Colon (tissue), 2 donors: Measurements from ENCODE around the gene FOXM1.
"Not testable (repeated sequence)": the region's sequence is repeated elsewhere in the genome, so short reads cannot be mapped to it uniquely, and the experiment has no call there.

ENCODE experiments used
- FAIRE-seq: peaks from 2 replicates; lab custom pipeline; 2012; peaks lifted over from hg19 to GRCh38; lab: Jason Lieb, UNC
- donor health status: control.
- donor health status: control.

The FOXM1 gene

DNA sequence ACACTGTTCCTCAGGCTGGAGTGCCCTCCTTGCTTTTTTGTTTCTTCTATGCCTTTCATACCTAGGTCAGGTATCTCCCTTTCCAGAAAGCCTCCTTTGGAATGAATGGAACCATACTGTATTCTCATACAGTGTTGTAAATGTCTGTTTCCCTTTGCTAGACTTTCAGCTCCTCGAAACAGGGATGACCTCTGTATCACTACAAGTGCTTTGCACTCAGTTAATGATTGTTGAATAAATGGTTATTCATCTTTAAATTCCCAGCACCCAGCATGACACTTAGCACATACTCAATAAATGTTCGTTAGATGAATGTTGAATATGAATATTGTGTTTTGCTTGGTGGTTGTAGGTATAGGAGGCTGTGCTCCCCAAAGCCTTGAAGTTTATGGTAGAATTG lies 7.8 kb upstream of the FOXM1 start:
- no peak for FAIRE-seq

DNA sequence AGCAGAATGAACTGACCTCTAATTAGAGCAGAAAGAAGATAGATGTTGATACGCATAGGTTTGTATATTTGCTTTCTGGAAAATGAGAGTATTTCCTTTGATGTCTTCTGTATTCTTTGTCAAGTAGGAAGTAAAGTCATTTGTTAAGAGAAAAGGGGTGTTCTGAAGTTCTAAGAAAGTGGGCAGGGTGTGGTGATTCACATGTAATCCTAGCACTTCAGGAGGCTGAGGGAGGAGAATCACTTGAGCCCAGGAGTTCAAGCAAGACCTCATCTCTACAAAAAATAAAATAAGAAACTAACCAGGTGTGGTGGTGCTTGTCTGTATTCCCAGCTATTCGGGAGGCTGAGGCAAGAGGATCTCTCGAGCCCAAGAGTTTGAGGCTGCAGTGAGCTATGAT lies 2.9 kb upstream of the FOXM1 start:
- no peak for FAIRE-seq

DNA sequence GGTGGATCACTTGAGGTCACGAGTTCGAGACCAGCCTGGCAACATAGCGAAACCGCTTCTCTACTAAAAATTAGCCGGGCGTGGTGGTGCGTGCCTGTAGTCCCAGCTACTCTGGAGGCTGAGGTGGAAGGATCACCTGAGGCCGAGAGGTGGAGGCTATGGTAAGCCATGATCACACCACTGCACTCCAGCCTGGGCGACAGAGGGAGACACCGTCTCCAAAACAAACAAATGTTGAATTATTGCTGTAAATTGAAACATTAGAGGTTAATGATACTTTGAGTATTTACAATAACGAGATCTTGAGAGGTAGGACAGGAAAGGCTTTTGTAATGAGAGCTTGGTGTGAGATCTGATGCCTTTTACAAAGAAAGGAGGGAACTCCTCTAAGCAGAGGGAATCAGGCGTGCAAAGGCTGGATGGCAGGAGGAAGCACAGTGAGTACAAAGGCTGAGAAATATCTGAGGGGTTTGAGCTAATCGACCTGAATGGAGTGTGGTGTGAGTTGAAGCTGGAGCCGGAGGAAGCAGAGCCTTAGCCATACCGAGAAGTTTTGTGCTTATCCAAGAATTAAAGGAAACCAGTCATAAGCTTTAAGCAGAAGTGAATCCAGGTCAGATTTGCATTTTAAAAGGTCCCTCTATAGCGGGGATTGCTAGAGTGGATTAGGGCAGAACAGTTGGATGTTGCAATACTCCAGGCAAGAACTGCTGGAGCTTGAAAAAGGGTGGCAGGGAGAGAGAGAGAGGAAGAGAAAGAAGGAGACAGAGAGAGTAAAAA lies 1.2 kb upstream of the FOXM1 start:
- FAIRE-seq, result no peak

DNA sequence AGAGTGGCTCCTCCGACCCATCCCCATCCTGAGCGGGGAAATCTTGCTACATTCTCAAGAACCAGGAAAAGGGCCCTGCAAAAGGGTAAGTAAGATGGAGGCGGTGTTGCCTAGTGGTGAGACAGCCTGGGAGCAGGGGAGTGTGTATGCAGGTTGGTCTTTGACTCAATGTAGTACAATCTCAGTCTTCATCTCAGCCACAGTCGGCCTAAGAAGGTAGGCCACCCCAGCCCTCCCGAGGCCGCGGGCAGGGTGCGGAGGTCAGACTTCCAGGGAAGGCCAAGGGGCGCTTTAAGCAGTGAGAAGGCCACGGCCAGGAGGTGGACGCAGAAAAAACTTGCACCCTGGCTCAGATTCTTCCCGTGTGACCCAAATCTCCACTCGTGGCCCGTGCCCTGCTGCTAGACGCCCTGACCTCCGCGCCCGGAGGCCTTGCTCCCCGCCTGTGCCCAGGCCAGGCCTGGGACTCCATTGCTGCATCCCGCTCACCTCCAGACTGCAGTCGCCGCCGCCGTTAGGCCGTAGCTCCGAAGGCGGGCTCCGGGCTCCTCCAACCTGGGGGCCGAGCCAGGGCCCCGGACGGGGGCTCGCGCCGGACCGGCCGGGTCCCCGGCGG lies 435 bp downstream of the FOXM1 start:
- no peak for FAIRE-seq

DNA sequence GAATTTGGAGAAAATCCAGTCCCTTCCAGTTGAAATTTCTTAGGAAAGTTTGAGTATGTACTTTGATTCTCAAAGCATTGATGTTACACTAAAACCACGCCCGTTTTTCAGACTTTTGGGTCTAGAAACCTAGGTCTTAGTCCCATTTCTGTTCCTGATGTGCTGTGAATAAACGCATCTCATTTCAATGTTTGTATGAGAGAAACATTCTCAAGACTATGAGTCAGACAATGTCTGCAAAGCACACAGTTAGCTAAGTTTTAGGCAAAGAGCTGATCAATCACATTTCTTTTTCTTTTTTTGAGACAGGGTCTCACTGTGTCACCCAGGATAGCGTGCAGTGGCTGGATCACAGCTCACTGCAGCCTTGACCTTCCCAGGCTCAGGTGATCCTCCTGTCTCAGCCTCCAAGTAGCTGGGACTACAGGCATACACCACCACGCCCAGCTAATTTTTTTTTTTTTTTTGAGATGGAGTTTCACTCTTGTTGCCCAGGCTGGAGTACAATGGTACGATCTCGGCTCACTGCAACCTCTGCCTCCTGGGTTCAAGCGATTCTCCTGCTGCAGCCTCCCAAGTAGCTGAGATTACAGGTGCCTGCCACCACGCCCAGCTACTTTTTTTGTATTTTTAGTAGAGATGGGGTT lies 7.9 kb downstream of the FOXM1 start:
- FAIRE-seq, result not testable (repeated sequence)

DNA sequence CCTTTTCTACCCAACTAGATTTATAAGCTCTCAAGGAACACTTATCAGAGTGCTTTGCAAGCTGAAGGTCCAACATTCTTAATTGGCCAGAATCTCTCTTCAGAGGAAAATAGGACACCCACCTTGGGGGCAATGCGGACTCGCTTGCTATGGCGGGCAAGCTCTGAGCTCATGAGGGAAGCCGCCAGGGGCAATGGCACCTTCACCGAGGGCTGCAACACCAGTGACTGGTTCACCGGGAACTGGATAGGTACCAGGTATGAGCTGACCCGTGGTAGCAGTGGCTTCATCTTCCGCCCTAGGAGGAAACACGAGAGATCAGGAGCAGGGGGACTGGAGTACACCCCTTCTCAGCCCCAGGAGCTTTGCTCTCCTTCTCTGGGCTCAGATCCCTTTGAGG lies 12.8 kb downstream of the FOXM1 start:
- no peak for FAIRE-seq

DNA sequence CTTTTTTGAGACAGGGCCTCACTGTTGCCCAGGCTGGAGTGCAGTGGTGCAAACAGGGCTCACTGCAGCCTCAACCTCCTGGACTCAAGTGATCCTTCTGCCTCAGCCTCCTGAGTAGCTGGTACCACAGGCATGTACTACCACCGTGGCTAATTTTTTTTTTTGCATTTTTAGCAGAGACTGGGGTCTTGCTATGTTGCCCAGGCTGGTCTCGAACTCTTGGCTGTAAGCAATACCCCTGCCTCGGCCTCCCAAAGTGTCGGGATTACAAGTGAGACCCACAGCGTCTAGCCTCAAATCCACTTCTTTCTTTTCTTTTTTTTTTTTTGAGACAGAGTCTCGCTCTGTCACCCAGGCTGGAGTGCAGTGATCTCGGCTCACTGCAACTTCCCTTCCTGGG lies 13.6 kb downstream of the FOXM1 start:
- FAIRE-seq, result not testable (repeated sequence)

DNA sequence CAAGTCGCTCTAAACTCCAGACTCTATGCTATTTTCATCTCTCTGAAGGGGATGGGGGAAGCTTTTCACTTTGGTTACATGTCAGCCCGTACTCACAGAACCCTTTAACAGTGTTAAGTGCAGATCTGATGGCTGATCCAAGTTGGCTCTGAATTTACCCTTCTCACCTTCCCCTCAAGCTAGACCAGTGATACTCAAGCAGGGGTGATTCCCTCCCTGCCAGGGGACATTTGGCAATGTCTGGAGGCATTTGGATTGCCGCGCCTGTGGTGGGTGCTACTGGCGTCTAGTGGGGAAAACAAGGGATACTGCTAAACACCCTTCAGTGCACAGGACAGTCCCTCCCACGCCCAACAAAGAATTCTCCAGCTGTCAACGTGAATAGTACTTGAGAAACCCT lies 14.1 kb downstream of the FOXM1 start:
- FAIRE-seq, result no peak

DNA sequence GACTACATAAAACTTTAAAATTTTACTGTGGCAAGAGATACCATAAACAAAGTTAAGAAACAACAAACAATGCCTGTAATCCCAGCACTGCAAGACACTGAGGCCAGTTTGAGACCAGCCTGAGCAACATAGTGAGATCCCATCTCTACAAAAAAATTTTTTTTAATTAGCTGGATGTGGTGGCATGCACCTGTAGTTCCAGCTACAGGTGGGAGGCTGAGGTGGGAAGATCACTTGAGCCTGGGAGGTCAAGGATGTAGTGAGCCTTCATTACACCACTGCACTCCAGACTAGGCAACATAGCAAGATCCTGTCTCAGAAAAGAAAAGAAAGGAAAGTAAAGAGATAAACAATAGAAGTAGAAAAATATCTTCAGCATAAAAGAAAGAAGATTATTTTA lies 16.8 kb downstream of the FOXM1 start:
- FAIRE-seq, result no peak

DNA sequence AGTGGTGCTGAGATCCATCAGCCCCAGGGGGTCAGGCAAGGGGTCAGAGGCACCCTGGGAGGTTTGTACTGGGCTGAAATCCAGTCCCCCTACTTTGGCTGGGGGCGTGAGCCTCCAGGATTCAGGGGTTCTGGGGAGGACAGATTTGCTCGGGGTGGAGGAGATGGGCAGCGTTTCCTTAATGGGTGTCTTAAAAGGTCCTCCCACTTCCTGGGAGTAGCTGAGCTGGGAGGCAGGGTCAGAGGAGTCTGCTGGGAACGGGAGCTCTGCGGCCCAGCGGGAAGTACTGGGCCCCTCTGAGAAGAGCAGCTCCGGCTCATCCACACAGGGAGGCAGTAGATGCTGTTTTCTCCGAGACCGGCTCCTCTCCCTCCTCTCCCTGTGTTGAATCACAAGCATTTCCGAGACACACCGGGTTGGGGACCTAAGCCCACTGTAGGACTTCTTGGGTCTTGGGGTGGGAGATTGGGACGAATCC lies 18.0 kb downstream of the FOXM1 start:
- FAIRE-seq, result no peak

DNA sequence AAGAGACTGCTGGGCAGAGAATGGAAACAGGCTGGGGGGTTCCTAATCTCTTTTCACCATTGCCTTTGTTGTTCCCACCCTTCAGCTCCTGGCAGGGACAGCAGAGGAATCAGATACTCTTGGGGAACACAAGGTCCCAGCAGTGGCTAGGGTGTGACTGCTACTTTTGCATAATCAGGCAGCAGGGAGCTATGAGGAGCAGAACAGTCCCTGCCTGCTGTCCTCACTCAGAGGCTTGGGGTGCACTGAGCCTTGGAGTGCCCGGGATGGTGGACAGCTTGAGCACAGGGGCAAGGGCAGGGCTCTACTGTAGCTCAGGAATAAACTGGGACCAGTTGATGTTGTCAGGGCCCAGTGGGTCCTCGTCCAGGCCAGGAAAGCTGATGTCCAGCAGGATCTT lies 18.6 kb downstream of the FOXM1 start:
- FAIRE-seq, result no peak

DNA sequence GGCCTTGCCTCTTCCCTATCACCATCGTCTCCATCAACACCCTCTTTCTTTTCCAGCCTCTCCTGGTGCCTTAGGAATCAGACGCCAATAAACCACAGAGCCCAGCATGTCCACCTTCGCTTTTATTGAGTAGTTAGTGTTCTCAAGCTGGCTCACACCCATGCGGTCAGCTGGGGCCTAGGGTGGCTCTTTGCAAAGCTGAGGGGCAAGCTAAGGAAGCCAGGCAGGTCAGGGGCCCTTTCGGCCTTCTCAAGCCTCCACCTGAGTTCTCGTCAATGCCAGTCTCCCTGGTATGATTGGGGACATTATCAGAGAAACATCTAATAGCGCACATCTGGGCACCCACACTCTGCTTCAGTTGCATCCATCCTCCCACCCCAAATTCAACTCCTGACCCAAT lies 19.4 kb downstream of the FOXM1 start:
- no peak for FAIRE-seq

DNA sequence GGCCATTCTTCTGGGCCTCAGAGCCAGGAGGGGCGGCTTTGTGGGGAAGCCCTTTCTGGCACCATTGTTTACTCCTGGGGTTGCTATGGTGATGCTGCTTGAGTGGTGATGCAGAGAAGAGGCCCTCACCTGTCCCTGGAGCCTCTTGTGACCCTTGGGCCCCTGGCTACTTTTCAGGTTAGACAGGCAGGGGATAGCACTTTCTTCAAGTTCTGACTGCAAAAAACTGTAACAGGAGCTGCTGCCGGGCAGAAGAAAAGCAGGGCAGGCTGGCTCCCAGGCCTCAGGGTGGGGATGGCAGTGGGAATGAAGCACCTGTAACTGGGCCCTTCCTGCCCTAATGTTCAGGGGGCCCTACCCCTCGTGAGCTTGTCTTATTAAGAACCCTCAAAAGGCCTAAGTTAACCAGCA lies 19.9 kb downstream of the FOXM1 start, which contains the start of gene TEX52:
Gene TEX52, minus strand, starts transcription at position 19 of the 411 bp plus-strand sequence. Its CDS starts 13 bp downstream, at position 6.
- no peak for FAIRE-seq

DNA sequence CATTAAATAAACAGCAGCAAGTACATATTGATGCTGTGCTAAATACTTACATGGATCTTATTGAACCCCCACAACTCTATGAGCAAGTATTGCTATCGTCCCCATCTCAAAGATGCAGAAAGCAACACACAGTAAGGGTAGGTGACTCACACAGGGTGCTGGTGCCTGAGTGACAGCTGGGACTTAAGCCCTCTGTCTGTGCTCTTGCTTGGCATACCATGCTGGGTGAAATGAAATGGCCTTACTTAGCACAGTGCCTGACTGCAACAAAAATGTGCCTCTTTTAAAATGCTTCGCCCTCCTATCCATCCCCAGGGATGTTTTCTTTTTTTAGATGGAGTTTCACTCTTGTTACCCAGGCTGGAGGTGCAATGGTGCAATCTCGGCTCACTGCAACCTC lies 20.9 kb downstream of the FOXM1 start:
- FAIRE-seq, result no peak

DNA sequence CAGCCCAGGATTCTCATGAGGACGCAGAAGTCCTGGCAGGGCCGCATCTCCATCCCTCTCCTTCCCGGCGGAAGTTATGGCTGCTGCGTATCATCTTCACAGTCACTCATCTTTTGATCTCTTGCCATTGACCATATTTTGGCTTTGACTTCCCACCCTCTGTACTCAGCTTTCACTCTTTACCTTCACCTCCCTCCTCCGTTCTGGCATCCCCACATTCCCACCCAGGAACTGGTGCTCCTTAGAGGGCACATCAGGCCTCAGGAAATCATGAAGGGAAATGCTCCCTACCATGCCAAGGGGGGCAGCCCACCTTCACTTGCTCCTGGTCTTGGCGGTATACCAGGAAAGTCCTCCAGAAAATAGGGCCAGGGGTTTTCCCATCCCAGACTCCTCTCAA lies 21.4 kb downstream of the FOXM1 start:
- FAIRE-seq, result no peak

DNA sequence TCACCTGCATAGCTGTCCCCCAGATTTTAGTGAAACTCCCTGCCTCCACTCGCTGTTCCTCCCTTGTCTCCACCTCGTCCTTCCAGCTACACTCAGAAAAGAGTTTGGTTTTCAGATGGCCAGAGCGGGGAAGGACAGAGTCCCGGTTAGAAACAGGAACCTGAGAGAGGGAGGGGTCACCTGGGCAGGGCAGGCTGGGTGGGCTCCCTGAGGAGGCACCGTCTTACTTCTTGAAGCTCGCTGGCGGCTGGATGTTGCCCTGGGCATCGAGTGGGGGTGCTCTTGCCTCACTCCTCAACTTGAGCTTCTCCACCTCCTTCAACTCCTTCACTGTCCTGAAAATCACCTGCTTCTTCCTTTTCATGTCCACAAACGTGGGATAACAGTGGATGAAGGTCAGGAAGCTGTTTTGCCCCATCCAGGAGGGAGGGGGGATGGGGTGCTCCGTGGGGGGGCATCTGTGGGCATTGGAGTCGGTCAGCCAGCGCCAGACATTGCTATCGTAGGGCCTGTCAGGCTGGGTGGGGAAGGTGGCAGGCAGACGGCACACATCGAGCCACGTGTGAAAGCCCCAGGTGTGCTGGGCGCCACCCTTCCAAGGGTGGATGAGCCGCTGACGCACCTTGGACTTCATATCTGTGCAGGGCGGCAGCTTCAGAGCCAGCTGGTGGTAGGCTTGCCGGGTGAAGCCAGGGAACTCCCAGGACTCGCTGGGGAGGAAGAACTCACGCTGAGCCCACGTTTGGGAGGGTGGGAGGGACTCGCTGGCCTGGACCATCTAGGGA lies 22.1 kb downstream of the FOXM1 start:
- FAIRE-seq, result no peak

DNA sequence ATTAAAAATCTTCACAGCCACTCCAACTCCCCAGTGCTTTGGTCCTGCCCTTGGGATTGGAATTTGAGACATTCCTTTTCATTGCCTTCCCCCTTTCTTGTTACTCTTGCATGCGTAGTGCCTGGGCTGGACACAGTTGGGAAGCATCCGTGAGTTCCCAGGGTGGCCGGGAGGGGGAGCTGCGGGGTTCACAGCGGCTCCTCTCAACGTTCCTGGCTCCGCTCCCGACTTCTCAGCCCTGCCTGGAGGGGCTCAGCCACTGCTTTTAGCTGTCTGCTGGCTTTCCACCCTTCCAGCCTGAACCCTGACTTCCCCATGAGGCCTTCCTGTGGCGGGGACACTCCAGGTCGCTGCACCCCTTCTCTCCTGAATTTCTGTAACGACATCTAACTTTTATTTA lies 23.3 kb downstream of the FOXM1 start:
- FAIRE-seq, result no peak

DNA sequence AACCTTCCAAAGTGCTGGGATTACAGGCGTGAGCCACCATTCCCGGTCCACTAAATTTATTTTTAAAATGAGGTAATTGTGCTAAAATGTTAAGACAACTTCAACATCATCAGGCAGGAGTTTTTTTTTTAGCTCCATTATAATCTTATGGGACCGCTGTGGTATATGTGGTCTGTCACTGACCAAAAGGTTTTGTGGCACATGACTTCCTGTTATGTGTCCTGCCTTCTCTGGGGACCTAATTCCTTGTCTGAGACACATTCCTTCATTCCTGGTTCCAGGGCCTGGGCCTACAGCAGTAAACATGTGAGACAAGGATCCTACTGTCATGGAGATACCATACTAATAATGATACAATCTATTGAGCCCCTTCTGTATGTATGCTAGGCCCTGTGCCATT lies 25.0 kb downstream of the FOXM1 start:
- FAIRE-seq, result no peak

DNA sequence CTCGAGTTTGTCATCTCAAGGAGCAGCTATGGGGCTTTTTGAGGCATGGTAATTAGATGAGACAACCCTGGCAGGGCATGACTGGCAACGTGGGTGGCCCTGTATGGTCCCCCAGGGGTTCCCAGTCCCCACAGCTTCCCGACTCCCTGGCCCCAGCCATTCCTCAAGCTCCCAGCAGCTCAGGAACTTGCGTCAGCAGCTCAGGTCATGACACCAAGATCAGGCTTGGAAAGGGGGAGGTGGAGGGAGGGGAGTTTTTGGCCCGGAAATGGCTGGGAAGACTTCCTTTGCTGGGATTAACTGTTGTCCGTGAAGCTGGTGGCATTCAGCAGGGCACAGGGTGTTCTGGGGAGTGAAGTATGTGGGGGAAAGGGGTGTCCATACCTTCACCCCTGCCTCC lies 31.7 kb downstream of the FOXM1 start:
- no peak for FAIRE-seq

DNA sequence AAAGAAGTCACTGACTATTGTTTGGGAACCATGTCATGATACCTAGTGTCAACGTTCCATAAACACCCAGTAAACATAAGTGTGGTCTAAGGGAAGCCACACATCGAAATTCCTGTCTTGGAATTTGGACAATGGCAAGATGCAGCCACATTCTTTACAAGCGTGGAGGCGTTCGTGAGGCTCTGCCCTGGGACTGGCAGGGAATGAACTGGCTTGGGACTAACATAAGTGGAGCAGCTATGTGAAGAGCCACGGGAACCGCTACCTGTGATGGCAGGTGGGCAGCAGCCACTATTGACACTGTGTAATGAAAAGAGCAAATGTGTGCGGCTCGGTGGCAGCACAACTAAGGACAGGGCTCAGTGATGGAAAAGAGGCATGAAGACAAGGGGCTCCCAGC lies 32.2 kb downstream of the FOXM1 start:
- no peak for FAIRE-seq

DNA sequence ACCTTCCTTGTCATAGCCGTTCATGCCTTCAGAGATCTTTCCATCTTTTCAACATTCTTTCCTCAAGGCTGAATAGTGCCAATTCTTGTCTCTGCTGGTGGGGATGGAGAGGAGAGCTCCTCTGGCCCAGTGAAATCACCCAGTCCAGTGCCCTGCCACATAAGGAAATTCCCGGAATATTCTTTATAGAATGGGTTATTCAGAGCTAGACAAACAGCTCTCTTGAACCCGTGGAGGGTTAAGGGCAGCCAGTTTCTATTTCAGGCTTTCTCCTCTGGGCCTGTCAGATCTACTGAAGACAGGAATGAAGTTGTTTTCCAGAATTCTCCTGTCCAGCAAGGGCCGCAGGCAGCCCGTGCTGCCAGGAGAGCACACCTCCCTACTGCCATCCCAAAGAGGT lies 34.0 kb downstream of the FOXM1 start:
- FAIRE-seq, result no peak

DNA sequence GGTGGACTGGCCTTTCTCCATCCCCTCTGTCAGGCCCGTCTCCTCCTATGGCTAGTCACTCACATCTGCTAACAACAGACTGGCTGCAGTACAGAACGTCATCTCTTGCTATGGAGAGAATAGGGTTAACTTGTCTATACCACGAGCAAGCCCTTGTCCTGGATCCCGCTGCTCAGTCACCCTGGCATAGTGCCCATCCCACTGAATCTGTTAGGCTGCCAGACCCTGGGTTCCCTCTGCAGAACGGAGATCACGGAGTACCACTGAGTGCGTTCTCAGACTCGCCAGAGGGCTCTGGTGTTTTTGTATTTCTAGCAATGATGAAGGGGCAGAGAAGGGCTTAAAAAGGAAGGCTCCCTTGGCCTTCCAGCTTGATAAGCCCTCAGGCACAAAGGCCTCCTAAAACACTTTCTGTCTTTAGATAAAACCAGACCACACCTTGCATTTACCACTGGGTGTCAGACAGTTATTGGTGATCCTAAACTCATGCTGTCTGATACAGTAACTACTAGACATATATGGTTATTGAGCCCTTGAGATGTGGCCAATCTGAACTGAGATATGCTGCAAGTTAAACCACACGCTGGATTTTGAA lies 35.8 kb downstream of the FOXM1 start:
- no peak for FAIRE-seq
